Upper lobe of left lung (tissue), 4 donors: ENCODE measurements around the gene TGFBR3.

ENCODE experiments used
- EP300 ChIP-seq, 4 donors: sonication (generic); formaldehyde crosslinking; IDR thresholded peaks; one replicate each; pipeline ENCODE4 v1.5.1; 2017; ENCODE audit warnings: antibody characterized with exemption in 4 of 4, control low read depth in 2 of 4
- POLR2AphosphoS5 ChIP-seq, 2 donors: sonication (generic); formaldehyde crosslinking; IDR thresholded peaks; one replicate each; pipeline ENCODE4 v1.5.1; 2017; ENCODE audit warnings: antibody characterized with exemption in 2 of 2
- TF ChIP-seq, protein P1 (sequence below), 6 experiments: fragments of 450-650 bp in 4 of 6; fragments of 200-600 bp in 2 of 6; sonication (generic) in 2 of 6; IDR thresholded peaks; one replicate each; pipeline ENCODE4 v1.5.1; 2016 to 2019; ENCODE audit warnings: antibody characterized with exemption in 6 of 6

DNA sequence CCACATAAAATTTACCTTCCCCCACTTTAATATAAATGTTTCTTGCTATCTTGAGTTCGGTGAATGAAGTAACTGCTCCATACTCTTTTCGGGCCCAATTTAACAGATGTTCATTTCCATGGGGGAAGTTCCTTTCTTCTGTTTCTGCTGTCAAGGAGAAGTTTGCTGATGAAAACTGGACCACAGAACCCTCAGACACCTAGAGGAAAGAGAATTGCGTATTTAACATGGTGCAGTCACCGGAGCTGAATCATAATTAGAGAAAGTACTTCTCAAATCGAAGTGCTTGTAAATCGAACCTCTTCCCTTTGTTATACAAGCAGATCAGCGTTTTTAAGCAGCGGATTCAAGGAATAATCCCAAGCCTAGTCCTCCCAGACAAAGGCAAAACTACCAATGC is 151.2 kb downstream of the TGFBR3 start:
- TF ChIP-seq, protein P1, sequence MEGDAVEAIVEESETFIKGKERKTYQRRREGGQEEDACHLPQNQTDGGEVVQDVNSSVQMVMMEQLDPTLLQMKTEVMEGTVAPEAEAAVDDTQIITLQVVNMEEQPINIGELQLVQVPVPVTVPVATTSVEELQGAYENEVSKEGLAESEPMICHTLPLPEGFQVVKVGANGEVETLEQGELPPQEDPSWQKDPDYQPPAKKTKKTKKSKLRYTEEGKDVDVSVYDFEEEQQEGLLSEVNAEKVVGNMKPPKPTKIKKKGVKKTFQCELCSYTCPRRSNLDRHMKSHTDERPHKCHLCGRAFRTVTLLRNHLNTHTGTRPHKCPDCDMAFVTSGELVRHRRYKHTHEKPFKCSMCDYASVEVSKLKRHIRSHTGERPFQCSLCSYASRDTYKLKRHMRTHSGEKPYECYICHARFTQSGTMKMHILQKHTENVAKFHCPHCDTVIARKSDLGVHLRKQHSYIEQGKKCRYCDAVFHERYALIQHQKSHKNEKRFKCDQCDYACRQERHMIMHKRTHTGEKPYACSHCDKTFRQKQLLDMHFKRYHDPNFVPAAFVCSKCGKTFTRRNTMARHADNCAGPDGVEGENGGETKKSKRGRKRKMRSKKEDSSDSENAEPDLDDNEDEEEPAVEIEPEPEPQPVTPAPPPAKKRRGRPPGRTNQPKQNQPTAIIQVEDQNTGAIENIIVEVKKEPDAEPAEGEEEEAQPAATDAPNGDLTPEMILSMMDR (IDR thresholded peaks at IDR 0.05) = no peak
- TF ChIP-seq POLR2AphosphoS5 (IDR thresholded peaks at IDR 0.05) (no peak), EP300 (IDR thresholded peaks at IDR 0.05) (no peak)
